Ishikawa (cell line): ENCODE measurements around the gene KDELR1.

ENCODE experiments used
- CEBPB ChIP-seq: IDR thresholded peaks from 2 replicates; pipeline ENCODE4 v1.6.1; 2012
- CREB1 ChIP-seq: IDR thresholded peaks from 2 replicates; pipeline ENCODE4 v1.6.1; 2012; ENCODE audit warnings: low read depth
- EGR1 ChIP-seq: IDR thresholded peaks from 2 replicates; pipeline ENCODE4 v1.6.1; 2012
- EP300 ChIP-seq: IDR thresholded peaks from 2 replicates; pipeline ENCODE4 v1.6.1; 2012; ENCODE audit warnings: borderline replicate concordance
- FOXM1 ChIP-seq: IDR thresholded peaks from 2 replicates; pipeline ENCODE4 v1.6.1; 2012; ENCODE audit warnings: low read depth, borderline replicate concordance
- NFIC ChIP-seq: IDR thresholded peaks from 2 replicates; pipeline ENCODE4 v1.6.1; 2012
- RAD21 ChIP-seq: IDR thresholded peaks from 2 replicates; pipeline ENCODE4 v1.6.1; 2012; ENCODE audit warnings: low read depth
- TAF1 ChIP-seq: IDR thresholded peaks from 2 replicates; pipeline ENCODE4 v1.6.1; 2012; ENCODE audit warnings: low read depth, mild to moderate bottlenecking
- TCF12 ChIP-seq: IDR thresholded peaks from 2 replicates; pipeline ENCODE4 v1.6.1; 2012; ENCODE audit warnings: low read depth
- TEAD4 ChIP-seq: IDR thresholded peaks from 2 replicates; pipeline ENCODE4 v1.6.1; 2012
- YY1 ChIP-seq: IDR thresholded peaks from 2 replicates; pipeline ENCODE4 v1.6.1; 2012; ENCODE audit warnings: low read depth
- ZBTB7A ChIP-seq: IDR thresholded peaks from 2 replicates; pipeline ENCODE4 v1.6.1; 2012; ENCODE audit warnings: low read depth
- TF ChIP-seq, protein P1 (sequence below): IDR thresholded peaks from 2 replicates; pipeline ENCODE4 v1.6.1; 2012; ENCODE audit warnings: low read depth, mild to moderate bottlenecking
- TF ChIP-seq, protein P2 (sequence below): IDR thresholded peaks from 2 replicates; pipeline ENCODE4 v1.6.1; 2012
- TF ChIP-seq, protein P3 (sequence below): IDR thresholded peaks from 2 replicates; pipeline ENCODE4 v1.6.1; 2012

Gene KDELR1

DNA sequence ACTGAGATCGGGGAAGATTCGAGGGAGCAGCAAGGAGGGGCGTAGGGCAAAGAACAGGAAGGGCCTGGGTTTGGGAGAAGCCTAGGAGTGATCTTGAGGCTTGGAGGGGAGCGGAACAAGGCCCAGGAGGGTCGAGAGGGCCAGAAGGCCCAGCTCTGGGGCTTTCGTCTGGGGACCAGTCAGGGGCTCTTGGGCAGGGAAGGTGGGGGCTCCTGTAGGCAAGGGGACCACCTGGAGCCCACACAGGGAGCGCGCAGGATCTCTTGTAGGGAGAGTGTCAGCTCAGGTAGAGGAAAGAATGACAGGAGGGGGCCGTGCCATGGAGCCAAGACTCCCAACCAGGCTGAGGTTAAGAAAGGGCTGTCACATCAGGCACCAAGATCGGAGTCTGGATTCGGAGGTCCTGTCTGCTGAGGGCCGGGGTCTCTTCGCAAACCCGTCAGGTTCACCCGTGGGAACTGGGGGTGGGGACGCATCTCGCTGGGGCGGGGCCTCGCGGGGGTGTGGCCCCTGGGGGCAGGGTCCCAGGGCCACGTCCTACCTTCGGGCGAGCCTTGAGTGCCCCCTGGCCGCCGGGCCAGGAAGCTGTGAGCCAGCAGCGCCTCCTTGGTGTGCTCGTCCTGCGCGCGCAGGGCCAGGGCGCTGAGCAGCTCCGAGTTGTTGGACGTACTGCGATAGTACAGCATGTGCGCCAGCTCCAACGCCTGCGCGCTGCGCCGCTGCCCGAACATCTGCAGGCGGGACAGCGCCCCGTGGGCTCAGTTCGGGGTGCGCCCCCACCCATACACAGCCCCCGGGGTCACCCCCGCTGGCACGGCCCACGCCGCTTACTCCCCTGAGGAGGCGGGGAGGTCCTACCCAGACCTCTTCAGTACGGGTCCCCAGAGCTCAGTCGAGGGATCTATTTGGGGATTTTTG, 57.6 kb downstream of the KDELR1 start:
- TF ChIP-seq NFIC, result no peak; the same call in 1 of the 2 replicates
- TF ChIP-seq ZBTB7A, result 0 out of 2 replicates have a peak, but pooled peaks have one; percentile 13
- TF ChIP-seq CEBPB, result no peak
- TF ChIP-seq, protein P1, sequence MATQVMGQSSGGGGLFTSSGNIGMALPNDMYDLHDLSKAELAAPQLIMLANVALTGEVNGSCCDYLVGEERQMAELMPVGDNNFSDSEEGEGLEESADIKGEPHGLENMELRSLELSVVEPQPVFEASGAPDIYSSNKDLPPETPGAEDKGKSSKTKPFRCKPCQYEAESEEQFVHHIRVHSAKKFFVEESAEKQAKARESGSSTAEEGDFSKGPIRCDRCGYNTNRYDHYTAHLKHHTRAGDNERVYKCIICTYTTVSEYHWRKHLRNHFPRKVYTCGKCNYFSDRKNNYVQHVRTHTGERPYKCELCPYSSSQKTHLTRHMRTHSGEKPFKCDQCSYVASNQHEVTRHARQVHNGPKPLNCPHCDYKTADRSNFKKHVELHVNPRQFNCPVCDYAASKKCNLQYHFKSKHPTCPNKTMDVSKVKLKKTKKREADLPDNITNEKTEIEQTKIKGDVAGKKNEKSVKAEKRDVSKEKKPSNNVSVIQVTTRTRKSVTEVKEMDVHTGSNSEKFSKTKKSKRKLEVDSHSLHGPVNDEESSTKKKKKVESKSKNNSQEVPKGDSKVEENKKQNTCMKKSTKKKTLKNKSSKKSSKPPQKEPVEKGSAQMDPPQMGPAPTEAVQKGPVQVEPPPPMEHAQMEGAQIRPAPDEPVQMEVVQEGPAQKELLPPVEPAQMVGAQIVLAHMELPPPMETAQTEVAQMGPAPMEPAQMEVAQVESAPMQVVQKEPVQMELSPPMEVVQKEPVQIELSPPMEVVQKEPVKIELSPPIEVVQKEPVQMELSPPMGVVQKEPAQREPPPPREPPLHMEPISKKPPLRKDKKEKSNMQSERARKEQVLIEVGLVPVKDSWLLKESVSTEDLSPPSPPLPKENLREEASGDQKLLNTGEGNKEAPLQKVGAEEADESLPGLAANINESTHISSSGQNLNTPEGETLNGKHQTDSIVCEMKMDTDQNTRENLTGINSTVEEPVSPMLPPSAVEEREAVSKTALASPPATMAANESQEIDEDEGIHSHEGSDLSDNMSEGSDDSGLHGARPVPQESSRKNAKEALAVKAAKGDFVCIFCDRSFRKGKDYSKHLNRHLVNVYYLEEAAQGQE, result no peak
- TF ChIP-seq, protein P2, sequence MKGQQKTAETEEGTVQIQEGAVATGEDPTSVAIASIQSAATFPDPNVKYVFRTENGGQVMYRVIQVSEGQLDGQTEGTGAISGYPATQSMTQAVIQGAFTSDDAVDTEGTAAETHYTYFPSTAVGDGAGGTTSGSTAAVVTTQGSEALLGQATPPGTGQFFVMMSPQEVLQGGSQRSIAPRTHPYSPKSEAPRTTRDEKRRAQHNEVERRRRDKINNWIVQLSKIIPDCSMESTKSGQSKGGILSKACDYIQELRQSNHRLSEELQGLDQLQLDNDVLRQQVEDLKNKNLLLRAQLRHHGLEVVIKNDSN, result 0 out of 2 replicates have a peak, but pooled peaks have one; percentile 2
- no peak for TF ChIP-seq TEAD4
- TF ChIP-seq FOXM1, result no peak
- TF ChIP-seq, protein P3, sequence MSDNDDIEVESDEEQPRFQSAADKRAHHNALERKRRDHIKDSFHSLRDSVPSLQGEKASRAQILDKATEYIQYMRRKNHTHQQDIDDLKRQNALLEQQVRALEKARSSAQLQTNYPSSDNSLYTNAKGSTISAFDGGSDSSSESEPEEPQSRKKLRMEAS, result peak; percentile 94
- TF ChIP-seq TAF1, result no peak; the same call in 1 of the 2 replicates
- no peak; the same call in 1 of the 2 replicates for TF ChIP-seq EGR1
- no peak for TF ChIP-seq CREB1
- peak; percentile 85 for TF ChIP-seq RAD21
- TF ChIP-seq EP300, result no peak

DNA sequence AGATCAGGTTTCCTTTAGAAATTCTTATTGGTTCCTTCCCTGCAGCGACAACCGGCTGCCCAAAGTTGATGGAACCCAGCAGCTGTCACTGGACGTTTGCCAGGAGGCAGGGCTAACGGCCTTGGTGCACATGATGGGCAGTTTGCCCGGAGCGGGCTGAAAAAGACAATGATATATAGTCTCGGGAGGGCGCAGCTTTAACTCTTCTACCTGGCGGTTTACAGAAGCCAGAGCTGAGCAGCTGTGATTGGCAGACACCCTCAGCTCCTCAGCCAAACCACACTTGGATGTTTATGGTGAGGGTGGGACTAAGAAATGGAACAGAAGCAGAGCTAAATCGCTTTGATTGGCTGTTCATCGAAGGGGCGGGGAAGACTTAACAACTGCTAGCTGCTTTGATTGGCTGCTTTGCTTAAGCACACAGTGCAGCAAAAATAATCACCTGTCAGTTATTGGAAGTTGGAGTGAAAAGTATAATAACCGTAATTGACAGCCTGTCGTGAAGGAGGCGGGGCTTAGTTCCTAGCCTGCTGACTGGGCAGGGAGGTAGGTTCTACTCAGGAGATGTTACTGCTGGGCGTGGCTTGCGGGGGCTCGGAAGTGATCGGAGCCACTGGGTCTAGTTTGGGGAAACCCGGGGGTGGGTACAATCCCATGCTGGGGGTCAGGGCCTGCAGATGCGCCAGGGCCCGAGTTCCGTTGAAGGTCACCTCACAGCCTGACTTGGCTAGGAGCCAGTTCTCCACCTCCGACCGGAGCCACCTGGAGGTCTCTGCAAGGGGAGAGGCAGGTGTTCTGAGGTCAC, 58.5 kb downstream of the KDELR1 start:
- TF ChIP-seq TCF12 (peak; percentile 73; the same call in 1 of the 2 replicates), EGR1 (peak; percentile 51; the same call in 1 of the 2 replicates), EP300 (peak; percentile 47; the same call in 1 of the 2 replicates), FOXM1 (no peak), YY1 (no peak), ZBTB7A (no peak), NFIC (peak; percentile 94), CREB1 (no peak; the same call in 1 of the 2 replicates), CEBPB (no peak), RAD21 (no peak), TEAD4 (no peak), TAF1 (no peak; the same call in 1 of the 2 replicates)
- TF ChIP-seq, protein P3, result peak; percentile 52; the same call in 1 of the 2 replicates
- TF ChIP-seq, protein P1, result no peak
- TF ChIP-seq, protein P2, result peak; percentile 4; the same call in 1 of the 2 replicates
